Breast epithelium (tissue), 3 donors: ENCODE measurements around the gene HCFC1.

Experiments used
- POLR2A ChIP-seq: fragments of 450-650 bp; IDR thresholded peaks from one replicate; pipeline ENCODE4 v1.6.1; 2016; ENCODE audit warnings: antibody characterized with exemption, mild to moderate bottlenecking, moderate library complexity
- POLR2AphosphoS5 ChIP-seq, 3 donors: sonication (generic); formaldehyde crosslinking; IDR thresholded peaks; one replicate each; pipeline ENCODE4 v1.6.1; 2017; ENCODE audit warnings: antibody characterized with exemption in 3 of 3
- TF ChIP-seq, protein P1 (sequence below), 3 donors: fragments of 450-650 bp; IDR thresholded peaks; one replicate each; pipeline ENCODE4 v1.5.1; 2016 to 2017; ENCODE audit warnings: antibody characterized with exemption in 3 of 3, mild to moderate bottlenecking in 3 of 3, moderate library complexity in 3 of 3

DNA sequence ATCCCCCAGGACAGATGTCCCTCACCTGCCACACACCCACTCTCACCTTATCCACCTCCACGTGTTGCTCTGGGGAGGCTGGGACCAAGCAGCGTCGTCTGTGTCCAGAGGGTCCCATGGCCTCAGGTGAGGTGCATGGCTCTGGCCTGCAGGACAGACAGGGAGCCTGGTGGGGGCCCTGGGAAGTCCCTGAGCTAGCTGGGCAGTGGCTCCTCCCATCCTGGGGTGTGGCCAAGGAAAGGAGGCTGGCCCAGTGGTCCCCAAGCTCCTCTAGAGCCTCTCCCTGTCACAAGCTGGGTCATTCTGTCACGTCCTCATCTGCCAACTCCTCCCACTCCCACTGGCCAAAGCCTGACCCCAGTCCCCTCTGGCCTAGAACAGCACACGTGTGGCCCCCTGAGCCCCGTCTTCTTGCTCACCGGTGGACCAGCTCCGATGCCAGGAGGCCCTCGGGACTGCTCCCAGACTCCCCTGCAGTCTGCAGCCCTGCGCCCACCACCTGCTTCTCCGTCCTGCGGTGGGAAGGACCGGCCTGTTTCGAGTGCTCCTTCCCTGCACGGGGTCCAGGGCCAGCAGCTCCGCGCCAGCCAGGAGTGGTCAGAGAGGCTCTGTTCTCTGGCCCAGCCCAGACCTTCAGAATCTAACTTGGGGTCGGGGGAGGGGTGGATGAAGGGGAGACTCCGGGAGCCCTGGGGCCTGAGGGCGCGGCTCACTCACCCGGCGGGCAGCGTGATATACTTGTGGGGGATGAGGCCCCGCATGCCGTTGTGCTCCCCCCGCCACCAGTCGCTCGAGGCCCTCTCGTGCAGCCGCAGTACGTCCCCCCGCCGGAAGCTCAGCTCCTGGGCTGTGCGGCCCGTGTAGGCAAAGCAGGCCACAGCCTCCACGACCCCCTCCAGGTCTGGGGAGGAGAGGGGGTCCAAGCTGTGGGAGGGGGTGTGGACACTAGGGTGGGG, 62.3 kb downstream of the HCFC1 start:
- TF ChIP-seq, protein P1, sequence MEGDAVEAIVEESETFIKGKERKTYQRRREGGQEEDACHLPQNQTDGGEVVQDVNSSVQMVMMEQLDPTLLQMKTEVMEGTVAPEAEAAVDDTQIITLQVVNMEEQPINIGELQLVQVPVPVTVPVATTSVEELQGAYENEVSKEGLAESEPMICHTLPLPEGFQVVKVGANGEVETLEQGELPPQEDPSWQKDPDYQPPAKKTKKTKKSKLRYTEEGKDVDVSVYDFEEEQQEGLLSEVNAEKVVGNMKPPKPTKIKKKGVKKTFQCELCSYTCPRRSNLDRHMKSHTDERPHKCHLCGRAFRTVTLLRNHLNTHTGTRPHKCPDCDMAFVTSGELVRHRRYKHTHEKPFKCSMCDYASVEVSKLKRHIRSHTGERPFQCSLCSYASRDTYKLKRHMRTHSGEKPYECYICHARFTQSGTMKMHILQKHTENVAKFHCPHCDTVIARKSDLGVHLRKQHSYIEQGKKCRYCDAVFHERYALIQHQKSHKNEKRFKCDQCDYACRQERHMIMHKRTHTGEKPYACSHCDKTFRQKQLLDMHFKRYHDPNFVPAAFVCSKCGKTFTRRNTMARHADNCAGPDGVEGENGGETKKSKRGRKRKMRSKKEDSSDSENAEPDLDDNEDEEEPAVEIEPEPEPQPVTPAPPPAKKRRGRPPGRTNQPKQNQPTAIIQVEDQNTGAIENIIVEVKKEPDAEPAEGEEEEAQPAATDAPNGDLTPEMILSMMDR (IDR thresholded peaks at IDR 0.05): no peak
- TF ChIP-seq POLR2A (no peak), POLR2AphosphoS5 (IDR thresholded peaks at IDR 0.05) (no peak)
